ENCODE results near the gene JADE1.

JADE1 gene

GRCh38 chr4:128812442-128813235, 3.1 kb downstream of the JADE1 start:
- Histone ChIP-seq H3K27me3 (ENCODE audit: insufficient read depth, poor library complexity, severe bottlenecking) (no peaks in the 10 kb centered on the region), H3K27ac (replicated peaks) (peak overlapping the region; percentile 99), H3K4me3 (replicated peaks; ENCODE audit: insufficient read depth, low read length) (peak overlapping the region; percentile 68)
- peak in 1 of 2 experiments; percentile 55 for DNase-seq (ENCODE audit: low read depth in 1 of 2, low spot score in 1 of 2)
- TF ChIP-seq REST (IDR thresholded peaks at IDR 0.05; ENCODE audit: insufficient replicate concordance, low read depth) (no peak), SPI1 (IDR thresholded peaks at IDR 0.05; ENCODE audit: borderline replicate concordance, low read depth) (no peak), CTCF (IDR thresholded peaks at IDR 0.05; ENCODE audit: insufficient read depth, low read length) (no peak), POLR2AphosphoS5 (IDR thresholded peaks at IDR 0.05; ENCODE audit: low read depth) (no peak), GABPA (IDR thresholded peaks at IDR 0.05; ENCODE audit: low read depth) (no peak)

- Histone ChIP-seq H3K4me3 (replicated peaks; ENCODE audit: insufficient read depth, low read length) (no peak overlapping the region), H3K27me3 (ENCODE audit: insufficient read depth, poor library complexity, severe bottlenecking) (no peaks in the 10 kb centered on the region), H3K27ac (replicated peaks) (peak overlapping the region; percentile 99)
- DNase-seq (ENCODE audit: low read depth in 1 of 2, low spot score in 1 of 2): no peak
- TF ChIP-seq CTCF (IDR thresholded peaks at IDR 0.05; ENCODE audit: insufficient read depth, low read length) (no peak), POLR2AphosphoS5 (IDR thresholded peaks at IDR 0.05; ENCODE audit: low read depth) (no peak), GABPA (IDR thresholded peaks at IDR 0.05; ENCODE audit: low read depth) (no peak), REST (IDR thresholded peaks at IDR 0.05; ENCODE audit: insufficient replicate concordance, low read depth) (no peak)
Observed at GRCh38 chr4:128813965-128814364, 4.5 kb downstream of the JADE1 start.

GRCh38 chr4:128818442-128818841, 8.9 kb downstream of the JADE1 start:
- H3K4me3 ChIP-seq (replicated peaks; ENCODE audit: insufficient read depth, low read length): no peak overlapping the region
- DNase-seq (ENCODE audit: low read depth in 1 of 2, low spot score in 1 of 2): no peak
- TF ChIP-seq SPI1 (IDR thresholded peaks at IDR 0.05; ENCODE audit: borderline replicate concordance, low read depth) (no peak), CTCF (IDR thresholded peaks at IDR 0.05; ENCODE audit: insufficient read depth, low read length) (no peak), POLR2AphosphoS5 (IDR thresholded peaks at IDR 0.05; ENCODE audit: low read depth) (no peak), REST (IDR thresholded peaks at IDR 0.05; ENCODE audit: insufficient replicate concordance, low read depth) (no peak), GABPA (IDR thresholded peaks at IDR 0.05; ENCODE audit: low read depth) (no peak)

More at GRCh38 chr4:128818442-128818841, 8.9 kb downstream of the JADE1 start:
- Histone ChIP-seq H3K27me3 (ENCODE audit: insufficient read depth, poor library complexity, severe bottlenecking) (no peaks in the 10 kb centered on the region), H3K27ac (replicated peaks) (no peak overlapping the region)

Data from HL-60 (cell line).